Hematopoietic multipotent progenitor cell treated with erythropoietin and hydrocortisone succinate and interleukin-3 and kit ligand, for 8 days (in vitro differentiated cells): ENCODE measurements around the gene ZNF580.

Source experiments
- DNase-seq: peaks from one replicate; pipeline ENCODE4 v3.0.0-alpha.2; 2015

ZNF580 gene

DNA sequence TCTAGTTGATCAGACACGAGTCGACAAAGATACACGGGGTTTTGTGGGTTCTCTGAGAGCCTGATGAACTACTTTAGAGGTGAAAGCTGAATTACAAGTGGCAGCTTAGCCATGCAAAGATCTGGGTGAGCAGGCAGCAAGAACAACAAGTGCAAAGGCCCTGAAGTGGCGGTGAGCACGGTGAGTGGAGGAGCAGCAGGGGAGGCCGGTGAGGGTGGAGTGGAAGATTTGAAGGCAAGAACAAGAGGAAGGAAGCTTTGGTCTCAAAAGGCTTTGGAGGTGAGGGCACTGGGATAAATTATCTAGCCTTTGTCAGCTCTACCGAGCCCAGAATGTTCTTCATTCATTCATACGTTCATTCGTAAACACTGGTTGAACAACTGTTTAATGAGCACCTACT is 34.0 kb upstream of the ZNF580 start:
- DNase-seq: no peak

DNA sequence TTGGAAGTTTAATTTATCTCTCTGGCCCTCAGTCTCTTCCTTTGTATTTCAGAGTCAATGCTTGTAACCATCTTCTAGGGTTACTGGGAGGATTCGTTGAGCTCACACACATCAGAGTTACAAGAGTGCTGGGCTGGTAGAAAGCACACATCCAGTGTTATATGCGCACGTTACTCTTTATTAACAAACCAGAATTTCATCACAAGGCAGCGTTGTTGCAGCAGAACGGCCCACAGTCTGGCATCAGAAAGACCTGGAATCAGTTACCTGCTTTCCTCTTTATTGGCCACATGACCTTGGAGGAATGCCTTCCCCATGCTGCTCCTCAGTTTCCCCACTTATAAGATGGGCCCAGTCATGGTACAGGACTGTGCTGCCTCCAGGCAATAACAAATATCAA is 31.5 kb upstream of the ZNF580 start:
- DNase-seq: no peak

DNA sequence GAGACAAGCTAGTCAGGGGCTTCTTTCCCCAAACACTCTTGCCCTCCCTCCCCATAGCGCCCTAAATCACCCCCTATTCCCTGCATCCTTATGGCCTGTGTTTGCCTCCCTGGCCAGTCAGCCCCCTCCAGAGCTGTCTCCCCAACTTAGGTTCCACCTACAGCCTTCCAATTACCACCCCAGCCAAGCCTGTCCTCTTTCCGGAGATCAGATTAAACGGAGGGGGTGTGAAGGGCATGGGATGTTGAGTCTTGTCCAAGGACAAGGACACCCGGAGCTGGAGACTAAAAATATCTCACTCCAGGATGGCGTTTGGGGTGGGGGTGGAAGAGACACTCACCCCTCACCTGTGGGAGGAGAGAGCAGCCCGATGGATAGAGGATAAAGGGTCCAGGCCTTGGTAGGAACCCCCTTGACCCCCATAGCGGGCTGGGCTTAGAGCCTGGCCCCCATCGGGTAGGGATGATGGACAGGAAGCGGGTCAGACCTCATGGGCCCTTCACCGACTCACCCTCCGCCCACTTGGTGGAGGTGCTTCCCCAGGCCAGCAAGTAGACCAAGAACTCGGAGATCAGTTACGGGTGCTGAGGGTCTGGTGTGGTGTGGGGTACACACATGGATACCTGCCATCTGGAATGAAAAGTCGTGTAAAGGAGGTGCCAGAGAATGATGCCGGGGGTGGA is 29.4 kb upstream of the ZNF580 start:
- DNase-seq: no peak

DNA sequence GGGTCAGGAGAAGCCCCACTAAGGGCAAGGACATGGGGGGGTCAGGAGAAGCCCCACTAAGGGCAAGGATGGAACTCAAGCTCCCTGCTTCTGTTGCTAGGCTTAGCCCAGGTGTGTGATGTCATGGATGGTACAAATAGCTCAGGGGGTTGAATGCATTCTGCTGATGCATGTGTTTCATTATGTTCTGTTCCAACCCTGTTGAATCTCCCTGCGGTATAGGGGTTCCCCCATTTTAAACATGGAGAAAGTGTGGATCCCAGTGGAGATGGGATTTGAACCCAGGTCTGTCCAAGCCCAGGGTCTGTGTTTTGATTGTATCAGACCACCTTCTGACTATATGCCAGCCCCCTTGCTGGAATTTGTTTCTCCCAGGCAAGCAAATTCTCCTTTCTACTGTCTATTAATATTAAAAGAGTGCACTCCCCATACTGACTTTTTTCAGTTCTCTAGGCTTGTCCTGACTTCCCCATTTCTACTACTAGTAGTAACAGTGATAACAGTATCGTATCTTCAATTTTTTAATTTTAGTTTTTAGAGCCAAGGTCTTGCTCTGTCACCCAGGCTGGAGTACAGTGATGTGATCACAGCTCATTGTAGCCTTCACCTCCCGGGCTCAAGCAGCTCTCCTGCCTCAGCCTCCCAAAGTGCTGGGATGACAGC is 28.7 kb upstream of the ZNF580 start:
- no peak for DNase-seq

DNA sequence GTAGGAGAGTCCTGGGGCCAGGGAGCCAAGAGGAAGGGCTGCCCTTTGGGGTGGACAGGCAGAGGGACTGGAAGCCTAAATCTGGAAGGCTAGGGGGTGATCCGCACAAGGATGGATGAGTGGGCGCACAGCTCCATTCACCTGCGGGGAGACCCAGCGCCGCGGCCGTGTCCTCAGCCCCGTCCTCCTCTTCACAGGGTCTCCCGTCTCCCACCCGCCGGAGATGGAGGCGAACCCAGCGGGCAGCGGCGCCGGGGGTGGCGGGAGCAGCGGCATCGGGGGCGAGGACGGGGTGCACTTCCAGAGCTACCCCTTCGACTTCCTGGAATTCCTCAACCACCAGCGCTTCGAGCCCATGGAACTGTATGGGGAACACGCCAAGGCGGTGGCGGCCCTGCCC is 27.4 kb upstream of the ZNF580 start:
- no peak for DNase-seq

GRCh38 chr19:55613930-55614710 is 26.7 kb upstream of the ZNF580 start:
- DNase-seq: no peak

- DNase-seq: no peak
Measured at GRCh38 chr19:55614711-55615542, 25.9 kb upstream of the ZNF580 start.

DNA sequence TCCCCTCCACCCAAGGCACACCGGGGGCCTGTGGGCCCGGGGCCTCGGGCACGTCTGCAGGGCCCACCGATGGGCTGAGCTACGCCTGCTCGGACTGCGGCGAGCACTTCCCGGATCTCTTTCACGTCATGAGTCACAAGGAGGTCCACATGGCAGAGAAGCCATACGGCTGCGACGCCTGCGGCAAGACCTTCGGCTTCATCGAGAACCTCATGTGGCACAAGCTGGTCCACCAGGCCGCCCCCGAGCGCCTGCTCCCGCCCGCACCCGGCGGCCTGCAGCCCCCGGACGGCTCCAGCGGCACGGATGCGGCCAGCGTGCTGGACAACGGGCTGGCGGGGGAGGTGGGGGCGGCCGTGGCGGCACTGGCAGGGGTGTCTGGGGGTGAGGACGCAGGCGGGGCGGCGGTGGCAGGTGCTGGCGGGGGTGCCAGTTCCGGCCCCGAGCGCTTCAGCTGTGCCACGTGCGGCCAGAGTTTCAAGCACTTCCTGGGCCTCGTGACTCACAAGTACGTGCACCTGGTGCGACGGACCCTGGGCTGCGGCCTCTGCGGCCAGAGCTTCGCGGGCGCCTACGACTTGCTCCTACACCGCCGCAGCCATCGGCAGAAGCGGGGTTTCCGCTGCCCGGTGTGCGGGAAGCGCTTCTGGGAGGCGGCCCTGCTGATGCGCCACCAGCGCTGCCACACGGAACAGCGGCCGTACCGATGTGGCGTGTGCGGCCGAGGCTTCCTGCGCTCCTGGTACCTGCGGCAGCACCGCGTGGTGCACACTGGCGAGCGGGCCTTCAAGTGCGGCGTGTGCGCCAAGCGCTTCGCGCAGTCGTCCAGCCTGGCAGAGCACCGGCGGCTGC is 25.0 kb upstream of the ZNF580 start:
- no peak for DNase-seq

- no peak for DNase-seq
Measured at GRCh38 chr19:55616395-55616875, 24.4 kb upstream of the ZNF580 start.

DNA sequence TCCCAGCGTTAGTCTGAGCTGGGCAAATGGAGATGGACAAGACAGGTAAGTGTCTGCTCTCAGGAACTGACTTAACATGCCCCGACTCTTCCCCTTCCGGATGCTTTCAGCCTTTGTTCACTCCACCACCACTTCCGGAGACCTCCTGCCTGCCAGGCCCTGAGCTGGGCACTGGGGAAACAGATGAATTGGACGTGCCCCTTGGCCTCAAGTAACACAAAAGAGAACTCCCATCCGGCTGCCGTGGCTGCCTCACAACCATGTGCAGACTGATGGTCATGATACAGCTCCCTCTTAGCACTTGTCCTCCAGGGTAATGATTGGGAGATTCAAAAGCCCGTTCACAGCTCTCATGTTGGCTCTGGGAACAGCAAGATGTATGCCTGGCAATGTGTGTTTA is 23.4 kb upstream of the ZNF580 start:
- DNase-seq: no peak

DNA sequence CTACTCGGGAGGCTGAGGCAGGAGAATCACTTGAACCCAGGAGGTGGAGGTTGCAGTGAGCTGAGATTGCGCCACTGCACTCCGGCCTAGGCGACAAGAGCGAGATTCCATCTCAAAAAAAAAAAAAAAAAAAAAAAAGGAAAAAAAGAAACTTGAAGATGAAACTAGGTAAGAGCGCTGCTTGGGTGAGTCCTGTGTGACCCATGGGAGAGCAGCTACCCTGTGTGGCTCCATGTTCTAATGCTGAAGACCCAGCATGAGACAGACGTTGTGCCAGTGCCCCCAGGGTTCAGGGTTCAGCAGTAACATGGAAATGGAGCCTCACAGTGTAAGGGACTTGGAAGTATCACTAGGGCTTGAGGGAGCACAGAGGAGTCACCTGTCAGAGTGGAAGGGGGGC is 22.4 kb upstream of the ZNF580 start:
- DNase-seq: no peak

DNA sequence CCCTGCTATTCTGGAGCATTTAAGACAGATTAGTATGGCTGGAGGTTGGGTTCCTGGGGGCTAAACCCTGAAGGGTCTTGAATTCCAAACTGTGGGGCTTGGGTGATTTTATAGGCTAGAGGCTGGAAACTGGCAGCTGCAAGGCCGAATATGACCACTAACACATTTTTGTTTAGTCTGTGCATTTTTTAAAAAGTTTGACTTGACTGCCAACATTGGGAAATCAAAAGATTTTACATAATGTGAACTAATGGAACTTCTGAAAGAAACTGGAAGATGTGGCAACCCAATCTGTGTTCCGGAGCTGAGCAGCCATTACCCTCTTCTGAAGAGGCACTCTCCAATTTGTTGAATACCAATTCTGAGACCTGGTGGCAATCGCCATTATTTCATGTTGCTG is 21.5 kb upstream of the ZNF580 start:
- DNase-seq: no peak

- DNase-seq: peak; percentile 38
Measured at GRCh38 chr19:55620410-55621204, 20.2 kb upstream of the ZNF580 start.

- DNase-seq: no peak
Measured at GRCh38 chr19:55621205-55621672, 19.6 kb upstream of the ZNF580 start.

GRCh38 chr19:55621673-55622231 is 19.1 kb upstream of the ZNF580 start:
- DNase-seq: no peak

DNA sequence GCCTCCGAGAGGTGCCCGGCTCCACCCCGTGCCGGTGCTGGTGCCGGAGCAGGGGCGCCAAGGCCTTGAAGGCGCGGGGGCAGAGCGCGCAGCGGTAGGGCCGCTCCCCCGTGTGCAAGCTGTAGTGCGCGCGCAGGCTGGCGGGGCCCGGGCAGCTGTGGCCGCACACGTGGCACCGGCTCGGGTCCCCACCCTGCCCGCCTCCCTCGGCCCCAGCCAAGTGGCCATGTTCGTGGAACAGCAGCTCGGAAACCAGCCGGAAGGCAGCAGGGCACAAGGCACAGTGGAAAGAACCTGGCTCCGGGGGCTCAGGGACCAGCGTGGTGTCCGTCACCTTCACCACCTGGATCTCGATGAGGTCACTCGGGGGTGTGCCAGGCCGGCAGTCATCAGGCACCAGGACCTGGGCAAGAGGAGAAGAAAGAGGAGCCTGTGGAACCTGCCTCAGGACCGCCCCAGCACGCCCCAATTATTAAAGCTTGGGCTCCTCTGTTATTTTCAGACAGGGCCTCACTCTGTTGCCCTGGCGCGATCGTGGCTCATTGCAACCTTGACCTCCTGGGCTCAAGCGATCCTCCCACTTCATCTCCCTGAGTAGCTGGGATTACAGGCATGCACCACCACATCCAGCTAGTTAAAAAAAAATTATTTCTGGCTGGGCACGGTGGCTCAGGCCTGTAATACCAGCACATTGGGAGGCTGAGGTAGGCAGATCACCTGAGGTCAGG is 18.4 kb upstream of the ZNF580 start:
- no peak for DNase-seq

DNA sequence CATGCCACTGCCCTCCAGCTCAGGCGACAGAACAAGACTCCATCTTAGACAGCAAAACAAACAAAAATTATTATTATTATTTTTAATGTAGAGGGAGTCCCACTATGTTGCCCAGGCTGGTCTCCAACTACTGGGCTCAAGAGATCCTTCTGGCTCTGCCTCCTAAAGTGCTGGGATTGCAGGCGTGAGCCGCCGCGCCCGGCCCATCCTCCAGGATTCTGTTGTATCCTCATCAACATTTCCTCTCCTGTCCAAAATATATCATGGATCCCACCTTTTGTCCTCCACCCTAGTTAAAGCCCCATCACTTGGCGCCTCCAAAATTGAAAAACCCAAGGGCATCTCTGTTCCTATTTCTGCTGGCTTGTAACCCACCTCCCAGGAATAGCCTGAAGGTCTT is 17.7 kb upstream of the ZNF580 start:
- DNase-seq: no peak

DNA sequence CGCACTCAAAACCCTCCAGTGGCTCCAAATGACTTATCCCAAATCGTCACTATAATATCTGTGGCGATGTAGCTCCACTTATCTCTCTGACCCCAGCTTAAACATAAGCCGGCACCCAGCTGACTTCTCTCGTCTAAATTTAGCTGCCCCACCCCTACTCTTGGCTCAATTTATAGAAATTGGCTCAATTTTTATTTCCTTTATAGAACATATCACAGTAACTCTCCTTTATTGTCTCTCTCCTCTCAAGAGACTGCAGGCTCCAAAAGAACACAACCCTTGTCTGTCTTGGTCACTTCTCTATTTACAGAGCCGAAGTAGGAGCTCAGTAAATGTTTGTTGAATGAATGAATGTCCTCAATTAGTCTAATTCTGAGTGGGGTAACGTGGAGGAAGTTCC is 17.2 kb upstream of the ZNF580 start:
- peak; percentile 39 for DNase-seq

GRCh38 chr19:55624109-55625003 is 16.4 kb upstream of the ZNF580 start, which contains the start of gene ZNF784:
Gene ZNF784 (minus strand): TSS chr19:55624566. CDS start chr19:55624561, 5 bp downstream.
- DNase-seq: peak; percentile 91
